IMR-90 (cell line): Measurements from ENCODE around the gene SMAD7.

Experiments used
- POLR2A ChIP-seq: IDR thresholded peaks from 2 replicates; pipeline ENCODE4 v1.6.1; 2012; ENCODE audit warnings: mild to moderate bottlenecking, low read depth, low read length
- TF ChIP-seq, protein P1 (sequence below): conservative IDR thresholded peaks from 2 replicates; pipeline ENCODE4 v1.5.1; 2012; ENCODE audit warnings: mild to moderate bottlenecking, low read depth, low read length, improper control_type of control experiment
- TF ChIP-seq, protein P2 (sequence below): fragments of 150-350 bp; IDR thresholded peaks from 2 replicates; pipeline ENCODE4 v1.6.1; 2017; ENCODE audit warnings: mild to moderate bottlenecking, antibody characterized with exemption, low read length, low read depth

DNA sequence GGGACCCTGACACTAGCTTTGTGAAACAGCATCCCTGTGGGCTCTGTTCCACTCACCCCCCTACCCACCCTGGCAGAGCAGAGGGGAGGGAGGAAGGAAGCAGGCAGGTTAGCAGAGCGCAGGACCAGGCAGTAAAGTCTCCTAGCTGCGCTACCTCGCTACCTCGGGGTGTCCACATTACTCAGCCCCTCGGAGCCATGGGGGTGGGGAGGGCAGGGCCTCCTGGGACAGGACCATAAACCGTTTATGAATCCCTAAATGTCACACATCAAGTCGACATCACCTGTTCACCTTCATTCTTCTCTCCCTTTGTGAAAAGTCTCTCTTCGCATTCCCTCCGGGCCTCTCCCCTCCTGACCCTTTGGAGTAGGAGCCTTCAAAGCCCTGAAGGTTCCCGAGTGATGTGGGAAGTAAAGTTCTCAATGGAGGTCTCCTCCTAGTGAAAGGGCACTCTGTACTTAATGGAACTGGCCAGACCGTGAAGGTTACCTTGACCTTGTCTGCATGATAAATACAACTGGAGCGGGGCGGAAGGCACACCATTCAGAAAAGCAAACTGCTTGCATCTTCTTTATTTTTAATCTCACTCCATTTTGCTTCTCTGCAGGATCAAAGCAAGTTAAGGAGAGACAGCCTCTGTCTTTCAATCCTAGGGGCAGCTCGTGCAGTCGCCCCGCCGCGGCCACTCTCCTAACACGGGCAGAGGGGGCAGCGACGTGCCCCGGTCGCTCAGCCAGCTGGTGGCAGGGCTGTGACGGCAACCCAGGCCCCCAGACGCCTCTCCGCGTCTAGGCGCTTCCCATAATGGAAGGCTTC is 23.7 kb upstream of the SMAD7 start:
- TF ChIP-seq, protein P1, sequence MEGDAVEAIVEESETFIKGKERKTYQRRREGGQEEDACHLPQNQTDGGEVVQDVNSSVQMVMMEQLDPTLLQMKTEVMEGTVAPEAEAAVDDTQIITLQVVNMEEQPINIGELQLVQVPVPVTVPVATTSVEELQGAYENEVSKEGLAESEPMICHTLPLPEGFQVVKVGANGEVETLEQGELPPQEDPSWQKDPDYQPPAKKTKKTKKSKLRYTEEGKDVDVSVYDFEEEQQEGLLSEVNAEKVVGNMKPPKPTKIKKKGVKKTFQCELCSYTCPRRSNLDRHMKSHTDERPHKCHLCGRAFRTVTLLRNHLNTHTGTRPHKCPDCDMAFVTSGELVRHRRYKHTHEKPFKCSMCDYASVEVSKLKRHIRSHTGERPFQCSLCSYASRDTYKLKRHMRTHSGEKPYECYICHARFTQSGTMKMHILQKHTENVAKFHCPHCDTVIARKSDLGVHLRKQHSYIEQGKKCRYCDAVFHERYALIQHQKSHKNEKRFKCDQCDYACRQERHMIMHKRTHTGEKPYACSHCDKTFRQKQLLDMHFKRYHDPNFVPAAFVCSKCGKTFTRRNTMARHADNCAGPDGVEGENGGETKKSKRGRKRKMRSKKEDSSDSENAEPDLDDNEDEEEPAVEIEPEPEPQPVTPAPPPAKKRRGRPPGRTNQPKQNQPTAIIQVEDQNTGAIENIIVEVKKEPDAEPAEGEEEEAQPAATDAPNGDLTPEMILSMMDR = no peak
- no peak for TF ChIP-seq POLR2A
- TF ChIP-seq, protein P2, sequence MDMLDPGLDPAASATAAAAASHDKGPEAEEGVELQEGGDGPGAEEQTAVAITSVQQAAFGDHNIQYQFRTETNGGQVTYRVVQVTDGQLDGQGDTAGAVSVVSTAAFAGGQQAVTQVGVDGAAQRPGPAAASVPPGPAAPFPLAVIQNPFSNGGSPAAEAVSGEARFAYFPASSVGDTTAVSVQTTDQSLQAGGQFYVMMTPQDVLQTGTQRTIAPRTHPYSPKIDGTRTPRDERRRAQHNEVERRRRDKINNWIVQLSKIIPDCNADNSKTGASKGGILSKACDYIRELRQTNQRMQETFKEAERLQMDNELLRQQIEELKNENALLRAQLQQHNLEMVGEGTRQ = no peak
